NT2/D1 (cell line): ENCODE results near the gene HSPA12B.

Source experiments
- DNase-seq: peaks from one replicate; pipeline ENCODE4 v3.0.0-alpha.2; 2011; ENCODE audit warnings: low read depth, low spot score
- H3K27me3 ChIP-seq: 2 replicates; pipeline ENCODE4 v1.6.0; 2011; ENCODE audit warnings: mild to moderate bottlenecking; ENCODE audit not compliant: insufficient read length, insufficient read depth
- H3K36me3 ChIP-seq: 2 replicates; pipeline ENCODE4 v1.6.1; 2011; ENCODE audit warnings: mild to moderate bottlenecking, low read length, mixed read lengths; ENCODE audit not compliant: insufficient read depth, insufficient read length
- H3K4me1 ChIP-seq: 2 replicates; pipeline ENCODE4 v1.5.1; 2011; ENCODE audit not compliant: insufficient read depth, insufficient read length
- H3K4me3 ChIP-seq: 2 replicates; pipeline ENCODE4 v1.5.1; 2011; ENCODE audit warnings: low read depth; ENCODE audit not compliant: insufficient read length
- H3K9ac ChIP-seq: 2 replicates; pipeline ENCODE4 v1.6.0; 2011; ENCODE audit warnings: low read depth; ENCODE audit not compliant: insufficient read length
- H3K9me3 ChIP-seq: 2 replicates; pipeline ENCODE4 v1.5.1; 2011; ENCODE audit warnings: mild to moderate bottlenecking, low read length; ENCODE audit not compliant: insufficient read depth
- SUZ12 ChIP-seq: IDR thresholded peaks from 2 replicates; pipeline ENCODE4 v1.6.1; 2011; ENCODE audit not compliant: insufficient read length, insufficient read depth; ENCODE audit errors: extremely low read depth
- YY1 ChIP-seq: IDR thresholded peaks from 2 replicates; pipeline ENCODE4 v1.6.1; 2011; ENCODE audit not compliant: insufficient read length, insufficient read depth
- ZNF274 ChIP-seq: IDR thresholded peaks from 2 replicates; pipeline ENCODE4 v1.6.1; 2011; ENCODE audit warnings: mild to moderate bottlenecking, low read depth, low read length

Gene HSPA12B

GRCh38 chr20:3765171-3765882, 32.8 kb downstream of the HSPA12B start:
- Histone ChIP-seq H3K36me3 (peaks cover 23% of the 10 kb centered on the region), H3K27me3 (no peaks in the 10 kb centered on the region), H3K9me3 (no peaks in the 10 kb centered on the region), H3K9ac (no peak overlapping the region), H3K4me1 (peaks cover 8% of the 10 kb centered on the region), H3K4me3 (no peak overlapping the region)
- DNase-seq, result no peak
- TF ChIP-seq YY1 (no peak), SUZ12 (no peak), ZNF274 (no peak)

- Histone ChIP-seq H3K27me3 (no peaks in the 10 kb centered on the region), H3K9me3 (no peaks in the 10 kb centered on the region), H3K4me3 (peak overlapping the region; percentile 86), H3K4me1 (peaks cover 6% of the 10 kb centered on the region), H3K36me3 (peaks cover 23% of the 10 kb centered on the region), H3K9ac (peak overlapping the region; percentile 89)
- no peak for DNase-seq
- TF ChIP-seq SUZ12, result no peak
- TF ChIP-seq YY1, result no peak
- no peak for TF ChIP-seq ZNF274
Observed at GRCh38 chr20:3766422-3767109, 34.1 kb downstream of the HSPA12B start.

- DNase-seq, result no peak
- H3K9me3 ChIP-seq, result no peaks in the 10 kb centered on the region
- peaks cover 23% of the 10 kb centered on the region for H3K36me3 ChIP-seq
- peak overlapping the region; percentile 86 for H3K4me3 ChIP-seq
- H3K9ac ChIP-seq, result peak overlapping the region; percentile 89
- TF ChIP-seq YY1, result no peak
- TF ChIP-seq SUZ12, result no peak
- no peak for TF ChIP-seq ZNF274
- no peaks in the 10 kb centered on the region for H3K27me3 ChIP-seq
- peaks cover 6% of the 10 kb centered on the region for H3K4me1 ChIP-seq
Observed at GRCh38 chr20:3767110-3767426, 34.6 kb downstream of the HSPA12B start.

GRCh38 chr20:3767427-3768341, 35.2 kb downstream of the HSPA12B start, which contains the start of gene ADISSP:
TSS of gene ADISSP (minus strand) at chr20:3767753. CDS start at chr20:3760100, 7,653 bp downstream.
- Histone ChIP-seq H3K27me3 (no peaks in the 10 kb centered on the region), H3K36me3 (peaks cover 23% of the 10 kb centered on the region), H3K4me3 (peak within 1 kb of the TSS; percentile 86), H3K9ac (peak within 1 kb of the TSS; percentile 89), H3K4me1 (peaks cover 6% of the 10 kb centered on the region), H3K9me3 (no peaks in the 10 kb centered on the region)
- TF ChIP-seq ZNF274 (no peak), SUZ12 (no peak), YY1 (no peak)
- peak; percentile 99 for DNase-seq

GRCh38 chr20:3768342-3769130, 36.1 kb downstream of the HSPA12B start:
- H3K27me3 ChIP-seq, result no peaks in the 10 kb centered on the region
- H3K9ac ChIP-seq, result peak overlapping the region; percentile 52
- TF ChIP-seq SUZ12 (no peak), ZNF274 (no peak), YY1 (no peak)
- peak; percentile 68 for DNase-seq
- H3K4me3 ChIP-seq, result peak overlapping the region; percentile 86
- H3K4me1 ChIP-seq, result peaks cover 6% of the 10 kb centered on the region
- no peaks in the 10 kb centered on the region for H3K9me3 ChIP-seq
- H3K36me3 ChIP-seq, result peaks cover 22% of the 10 kb centered on the region

GRCh38 chr20:3771552-3772058, 39.1 kb downstream of the HSPA12B start:
- Histone ChIP-seq H3K36me3 (peaks cover under 1% of the 10 kb centered on the region), H3K9me3 (no peaks in the 10 kb centered on the region), H3K4me1 (no peaks in the 10 kb centered on the region), H3K9ac (no peak overlapping the region), H3K27me3 (peaks cover 16% of the 10 kb centered on the region), H3K4me3 (no peak overlapping the region)
- no peak for TF ChIP-seq YY1
- TF ChIP-seq ZNF274, result no peak
- TF ChIP-seq SUZ12, result no peak
- DNase-seq, result no peak
